GM19324 (cell line): ENCODE data around the gene DVL3.
"Not testable (repeated sequence)": the region's sequence is repeated elsewhere in the genome, so short reads cannot be mapped to it uniquely, and the experiment has no call there.

Experiments used
- ATAC-seq: cut with Tn5 transposase; IDR thresholded peaks from one replicate; pipeline ENCODE4 v1.9.1; 2021; ENCODE audit warnings: mild to moderate bottlenecking, moderate library complexity; ENCODE audit not compliant: unreplicated experiment, low FRiP score

DVL3 gene

GRCh38 chr3:184155644-184156521 lies 706 bp downstream of the DVL3 start:
- peak; percentile 26 for ATAC-seq

- no peak for ATAC-seq
These were observed 1.4 kb downstream of the DVL3 start for GRCh38 chr3:184156522-184156955.

DNA sequence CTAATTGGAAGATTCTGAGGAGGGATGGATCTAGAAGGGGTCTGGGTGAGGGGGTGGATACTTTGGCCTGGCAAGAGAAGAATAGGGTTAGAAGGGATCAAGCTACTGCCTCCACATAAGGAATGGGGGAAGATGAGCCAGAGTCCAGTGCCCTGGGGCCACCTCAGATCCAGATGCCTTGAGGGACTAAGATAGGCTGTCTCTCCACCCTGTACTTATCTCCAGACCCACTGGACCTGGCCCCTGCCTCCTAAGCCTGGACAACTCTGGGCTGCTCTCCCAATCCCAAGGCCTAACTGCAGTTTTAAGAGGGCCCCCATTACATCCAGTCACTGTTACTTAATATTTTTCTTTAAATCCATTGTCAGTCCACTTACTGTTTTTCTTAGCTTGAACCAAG lies 2.0 kb downstream of the DVL3 start:
- ATAC-seq: no peak

GRCh38 chr3:184158404-184158803 lies 3.2 kb downstream of the DVL3 start:
- ATAC-seq: no peak

DNA sequence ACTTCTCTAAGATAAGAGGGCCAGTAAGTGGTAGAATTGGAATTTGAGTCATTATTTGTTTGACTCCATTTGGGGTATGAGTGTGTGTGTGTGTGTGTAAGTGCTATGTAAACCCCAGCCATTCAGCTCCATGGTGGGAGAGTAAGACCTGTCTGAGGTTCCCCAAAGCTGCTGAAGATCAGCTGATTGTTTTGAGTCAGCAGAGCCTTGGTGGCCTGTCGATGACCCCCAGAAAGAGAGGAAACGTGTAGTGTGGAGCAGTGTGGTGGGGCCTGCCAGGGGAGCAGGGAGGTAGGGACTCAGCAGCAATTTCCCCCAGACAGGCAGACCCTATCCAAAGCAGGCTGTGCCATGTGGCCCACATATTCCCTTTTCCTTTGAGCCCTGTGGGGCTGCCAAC lies 5.3 kb downstream of the DVL3 start:
- ATAC-seq: no peak

- not testable (repeated sequence) for ATAC-seq
These were observed 7.4 kb downstream of the DVL3 start for GRCh38 chr3:184162571-184163070.

- ATAC-seq: no peak
These were observed 9.6 kb downstream of the DVL3 start for GRCh38 chr3:184164648-184165330.

GRCh38 chr3:184165543-184165942 lies 10.4 kb downstream of the DVL3 start:
- no peak for ATAC-seq

DNA sequence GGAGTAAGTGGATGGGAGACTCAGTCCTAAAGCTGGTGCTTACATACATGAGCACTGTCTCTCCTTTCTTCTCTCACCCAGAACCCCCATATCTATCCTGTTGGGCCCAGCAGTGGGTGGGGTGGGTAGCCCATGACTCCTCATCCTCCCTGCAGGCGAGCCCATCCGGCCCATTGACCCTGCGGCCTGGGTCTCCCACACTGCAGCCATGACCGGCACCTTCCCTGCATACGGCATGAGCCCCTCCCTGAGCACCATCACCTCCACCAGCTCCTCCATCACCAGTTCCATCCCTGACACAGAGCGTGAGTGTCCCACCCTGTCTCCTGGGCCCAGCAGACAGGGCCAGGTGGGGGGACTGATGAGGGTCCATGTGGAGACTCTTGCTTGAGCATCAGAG lies 11.5 kb downstream of the DVL3 start:
- ATAC-seq: no peak

- ATAC-seq: no peak
These were observed 12.6 kb downstream of the DVL3 start for GRCh38 chr3:184167786-184168185.

- no peak for ATAC-seq
These were observed 13.4 kb downstream of the DVL3 start for GRCh38 chr3:184168363-184169120.

- ATAC-seq: no peak
These were observed 15.0 kb downstream of the DVL3 start for GRCh38 chr3:184169896-184170875.

DNA sequence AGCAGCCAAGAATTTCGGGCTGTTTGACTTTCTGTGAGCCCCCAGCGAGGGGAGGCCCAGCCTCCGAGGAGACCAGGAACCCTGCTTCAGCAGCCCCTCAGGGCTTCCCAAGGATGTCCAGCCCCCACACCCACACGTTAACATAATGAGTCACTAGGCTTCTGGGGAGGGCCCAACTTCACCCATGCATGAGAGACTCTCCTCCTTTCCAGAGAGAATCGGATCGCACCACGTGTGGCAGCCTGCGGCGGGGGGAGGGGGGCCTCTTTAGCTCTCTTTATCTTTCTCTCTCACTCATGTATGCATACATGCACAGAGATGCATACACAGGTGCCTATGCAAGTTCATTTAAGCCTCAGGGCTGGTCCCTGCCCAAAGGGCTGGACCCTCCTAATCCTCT lies 16.4 kb downstream of the DVL3 start:
- ATAC-seq: no peak

- ATAC-seq: no peak
These were observed 17.6 kb downstream of the DVL3 start for GRCh38 chr3:184172681-184173373.

GRCh38 chr3:184173374-184173722 lies 18.2 kb downstream of the DVL3 start:
- ATAC-seq: no peak

- peak; percentile 1 for ATAC-seq
These were observed 19.1 kb downstream of the DVL3 start for GRCh38 chr3:184174284-184174645.

DNA sequence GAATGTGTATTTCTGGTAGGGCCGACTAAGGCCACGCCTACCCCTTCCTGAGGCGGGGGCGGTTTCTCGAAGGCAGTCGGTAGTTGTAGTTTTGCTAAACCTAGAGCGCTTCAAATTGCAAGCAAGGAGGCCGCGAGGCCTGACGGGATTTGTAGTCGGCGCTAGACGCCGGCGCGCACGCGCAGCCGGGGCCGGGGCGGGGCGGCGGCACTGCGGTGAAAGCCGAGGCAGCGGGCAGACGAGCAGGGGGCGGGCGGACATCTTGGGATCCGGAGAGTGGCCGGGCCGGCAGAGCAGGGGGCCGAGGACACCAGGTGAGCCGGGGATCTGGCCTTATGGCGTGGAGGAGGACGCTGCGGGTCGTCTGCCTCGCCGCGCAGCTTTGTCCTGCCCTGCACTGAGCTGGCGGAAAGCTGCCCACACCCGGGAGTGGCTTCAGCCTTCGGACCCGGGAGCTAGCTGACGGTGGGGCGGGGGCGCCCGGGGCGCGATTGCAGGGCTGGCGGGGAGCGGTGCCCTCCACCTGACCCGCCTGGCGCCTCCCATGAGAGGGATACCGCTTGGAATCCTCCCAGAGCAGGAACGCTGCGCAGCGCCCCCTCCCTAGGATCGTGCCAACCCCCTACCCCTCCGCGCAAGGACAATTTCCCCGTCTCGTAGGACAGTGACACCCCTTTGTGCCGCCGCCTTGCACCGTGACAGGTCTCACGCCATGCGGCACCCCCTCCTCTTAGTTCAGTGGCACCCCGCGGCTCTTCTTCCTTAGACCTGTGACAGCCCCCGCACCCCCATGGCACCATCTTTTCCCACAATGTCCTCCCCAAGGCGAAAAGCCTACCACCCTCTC lies 19.7 kb downstream of the DVL3 start, which contains the start of gene AP2M1:
Gene AP2M1, plus strand, starts transcription at position 210 of the 847 bp plus-strand sequence. CDS start 2,139 bp downstream, outside the sequence.
- ATAC-seq: peak; percentile 95

DNA sequence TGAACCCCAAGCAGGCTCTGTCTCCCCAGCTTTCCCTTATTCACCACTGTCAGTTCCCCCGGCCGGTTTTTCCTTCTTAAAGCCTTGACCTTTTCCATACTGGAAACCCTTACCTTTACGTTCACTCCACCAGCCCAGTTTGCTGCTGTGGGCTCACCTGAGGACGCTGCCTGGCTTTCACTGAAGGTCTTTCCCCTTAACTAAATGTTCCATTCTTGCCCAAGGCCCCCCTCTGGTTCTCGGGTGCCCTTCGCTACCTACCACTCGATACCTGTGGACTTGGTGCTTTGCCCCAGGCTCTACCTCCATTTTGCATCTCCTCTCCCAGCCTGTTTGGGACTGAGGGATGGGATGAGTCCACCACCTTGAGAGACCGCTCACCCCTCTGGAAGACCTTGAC lies 20.3 kb downstream of the DVL3 start:
- no peak for ATAC-seq
